ENCODE data around the gene NRXN3. TPM values are rescaled to one million over a fixed set of nuclear protein-coding genes. Genes with fewer than 3 reads are reported as not detected.

The NRXN3 gene
- total RNA-seq, 1 donor from 2014 or later = 18.0 TPM

- H3K4me3 Mint-ChIP-seq (ENCODE audit: unreplicated experiment) = no peak overlapping the region
- no peaks in the 10 kb centered on the region for H3K9me3 Mint-ChIP-seq (ENCODE audit: unreplicated experiment)
- H3K36me3 Mint-ChIP-seq (ENCODE audit: low read depth, unreplicated experiment) = no peaks in the 10 kb centered on the region
- H3K27me3 Mint-ChIP-seq (ENCODE audit: low read depth, unreplicated experiment) = no peaks in the 10 kb centered on the region
- H3K36me3 ChIP-seq (ENCODE audit: insufficient read depth, low read length) = no peaks in the 10 kb centered on the region
- H2AFZ ChIP-seq (ENCODE audit: low read depth, low read length) = no peak overlapping the region
- H3K4me1 ChIP-seq (ENCODE audit: insufficient read depth, low read length) = no peaks in the 10 kb centered on the region
- no peak overlapping the region for H3K27ac ChIP-seq (ENCODE audit: low read depth, low read length)
- H3K4me1 Mint-ChIP-seq (ENCODE audit: low read depth, unreplicated experiment) = peaks cover 14% of the 10 kb centered on the region
- no peak overlapping the region for H3K4me3 ChIP-seq (ENCODE audit: insufficient read depth, low read depth, low read length)
- H3K4me2 ChIP-seq (ENCODE audit: low read length) = no peak overlapping the region
- H3K79me2 ChIP-seq (ENCODE audit: insufficient read depth, low read length) = no peaks in the 10 kb centered on the region
- no peak overlapping the region for H3K9ac ChIP-seq (ENCODE audit: low read length)
- no peaks in the 10 kb centered on the region for H3K9me3 ChIP-seq (ENCODE audit: insufficient read depth, low read depth, low read length)
- no peak overlapping the region for H3K27ac Mint-ChIP-seq (ENCODE audit: unreplicated experiment)
- H3K27me3 ChIP-seq (ENCODE audit: insufficient read depth, low read length) = no peaks in the 10 kb centered on the region
- DNase-seq (ENCODE audit: low read depth) = no peak
- no peak for FAIRE-seq
- TF ChIP-seq EZH2 (IDR thresholded peaks at IDR 0.05; ENCODE audit: insufficient read depth, low read length) (no peak), CTCF (IDR thresholded peaks at IDR 0.05; ENCODE audit: insufficient read depth, low read depth, low read length) (no peak)
- no peaks in the 10 kb centered on the region for H4K20me1 ChIP-seq (ENCODE audit: insufficient read depth, low read length)
These were observed 987.2 kb downstream of the NRXN3 start for GRCh38 chr14:79157369-79157768.

- peak; percentile 23 for FAIRE-seq
- no peaks in the 10 kb centered on the region for H3K9me3 ChIP-seq (ENCODE audit: insufficient read depth, low read depth, low read length)
- H3K27ac ChIP-seq (ENCODE audit: low read depth, low read length) = no peak overlapping the region
- peaks cover 14% of the 10 kb centered on the region for H3K4me1 Mint-ChIP-seq (ENCODE audit: low read depth, unreplicated experiment)
- no peak overlapping the region for H3K4me3 ChIP-seq (ENCODE audit: insufficient read depth, low read depth, low read length)
- no peaks in the 10 kb centered on the region for H3K4me1 ChIP-seq (ENCODE audit: insufficient read depth, low read length)
- TF ChIP-seq EZH2 (IDR thresholded peaks at IDR 0.05; ENCODE audit: insufficient read depth, low read length) = no peak
- no peak for TF ChIP-seq CTCF (IDR thresholded peaks at IDR 0.05; ENCODE audit: insufficient read depth, low read depth, low read length)
- no peaks in the 10 kb centered on the region for H3K9me3 Mint-ChIP-seq (ENCODE audit: unreplicated experiment)
- H3K79me2 ChIP-seq (ENCODE audit: insufficient read depth, low read length) = no peaks in the 10 kb centered on the region
- H3K27ac Mint-ChIP-seq (ENCODE audit: unreplicated experiment) = no peak overlapping the region
- no peak overlapping the region for H3K4me3 Mint-ChIP-seq (ENCODE audit: unreplicated experiment)
- no peak overlapping the region for H2AFZ ChIP-seq (ENCODE audit: low read depth, low read length)
- DNase-seq (ENCODE audit: low read depth) = peak; percentile 42
- no peaks in the 10 kb centered on the region for H3K36me3 ChIP-seq (ENCODE audit: insufficient read depth, low read length)
- H4K20me1 ChIP-seq (ENCODE audit: insufficient read depth, low read length) = no peaks in the 10 kb centered on the region
- no peak overlapping the region for H3K4me2 ChIP-seq (ENCODE audit: low read length)
- H3K27me3 ChIP-seq (ENCODE audit: insufficient read depth, low read length) = no peaks in the 10 kb centered on the region
- H3K36me3 Mint-ChIP-seq (ENCODE audit: low read depth, unreplicated experiment) = no peaks in the 10 kb centered on the region
- no peaks in the 10 kb centered on the region for H3K27me3 Mint-ChIP-seq (ENCODE audit: low read depth, unreplicated experiment)
- H3K9ac ChIP-seq (ENCODE audit: low read length) = no peak overlapping the region
These were observed 991.4 kb downstream of the NRXN3 start for GRCh38 chr14:79161571-79161970.

DNA sequence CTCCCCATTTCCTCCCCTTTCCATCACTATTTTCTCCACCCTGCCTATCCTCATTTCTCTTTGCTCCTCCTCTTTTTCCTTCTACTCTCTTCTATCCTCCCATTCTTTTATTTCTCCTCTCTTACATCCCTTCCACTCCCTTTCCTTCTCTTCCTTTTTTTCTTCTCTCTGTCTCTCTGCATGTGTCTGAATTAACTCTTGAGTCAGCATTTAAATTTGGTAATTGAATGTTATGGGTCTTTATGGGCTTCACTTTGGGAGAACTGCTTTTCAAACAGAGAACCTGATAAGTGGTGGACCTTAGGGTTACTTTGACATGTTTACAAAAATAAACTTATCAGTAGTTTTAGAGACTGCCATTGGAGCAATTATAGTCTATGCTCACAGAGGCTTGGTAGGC lies 992.7 kb downstream of the NRXN3 start:
- Histone ChIP-seq H3K9me3 (ENCODE audit: insufficient read depth, low read depth, low read length) (no peaks in the 10 kb centered on the region), H3K79me2 (ENCODE audit: insufficient read depth, low read length) (no peaks in the 10 kb centered on the region), H3K36me3 (ENCODE audit: insufficient read depth, low read length) (no peaks in the 10 kb centered on the region), H2AFZ (ENCODE audit: low read depth, low read length) (no peak overlapping the region), H3K4me3 (ENCODE audit: insufficient read depth, low read depth, low read length) (no peak overlapping the region), H3K27ac (ENCODE audit: low read depth, low read length) (no peak overlapping the region), H3K27me3 (ENCODE audit: insufficient read depth, low read length) (no peaks in the 10 kb centered on the region), H3K4me1 (ENCODE audit: insufficient read depth, low read length) (no peaks in the 10 kb centered on the region), H4K20me1 (ENCODE audit: insufficient read depth, low read length) (no peaks in the 10 kb centered on the region), H3K9ac (ENCODE audit: low read length) (no peak overlapping the region), H3K4me2 (ENCODE audit: low read length) (no peak overlapping the region)
- H3K9me3 Mint-ChIP-seq (ENCODE audit: unreplicated experiment) = no peaks in the 10 kb centered on the region
- no peaks in the 10 kb centered on the region for H3K27me3 Mint-ChIP-seq (ENCODE audit: low read depth, unreplicated experiment)
- TF ChIP-seq EZH2 (IDR thresholded peaks at IDR 0.05; ENCODE audit: insufficient read depth, low read length) (no peak), CTCF (IDR thresholded peaks at IDR 0.05; ENCODE audit: insufficient read depth, low read depth, low read length) (no peak)
- peaks cover 14% of the 10 kb centered on the region for H3K4me1 Mint-ChIP-seq (ENCODE audit: low read depth, unreplicated experiment)
- DNase-seq (ENCODE audit: low read depth) = no peak
- H3K27ac Mint-ChIP-seq (ENCODE audit: unreplicated experiment) = no peak overlapping the region
- H3K36me3 Mint-ChIP-seq (ENCODE audit: low read depth, unreplicated experiment) = no peaks in the 10 kb centered on the region
- no peak for FAIRE-seq
- H3K4me3 Mint-ChIP-seq (ENCODE audit: unreplicated experiment) = no peak overlapping the region

Measured in astrocyte (in vitro differentiated cells and primary cell).